H9 (cell line): ENCODE data around the gene RFX8. TPM values are rescaled to one million over a fixed set of nuclear protein-coding genes. Genes with fewer than 3 reads are reported as not detected.

ENCODE experiments used
- DNase-seq: peaks from one replicate; pipeline ENCODE4 v3.0.0-alpha.2; 2017
- H2AFZ ChIP-seq: one replicate; pipeline ENCODE4 v1.6.1; 2013; ENCODE audit warnings: mild to moderate bottlenecking, low read length, control low read depth, moderate library complexity
- H2AK5ac ChIP-seq: 2 replicates; pipeline ENCODE4 v1.6.1; 2013; ENCODE audit warnings: low read length, control low read depth, mixed read lengths; ENCODE audit not compliant: insufficient read length
- H2BK120ac ChIP-seq: one replicate; pipeline ENCODE4 v1.6.1; 2013; ENCODE audit warnings: low read depth, mild to moderate bottlenecking, low read length, control low read depth, inconsistent platforms; ENCODE audit not compliant: poor library complexity, severe bottlenecking
- H2BK12ac ChIP-seq: 2 replicates; pipeline ENCODE4 v1.6.1; 2013; ENCODE audit warnings: low read length, control low read depth, mixed read lengths, low read depth; ENCODE audit not compliant: insufficient read length
- H2BK15ac ChIP-seq: 2 replicates; pipeline ENCODE4 v1.6.1; 2013; ENCODE audit warnings: low read depth, low read length, control low read depth
- H2BK20ac ChIP-seq: one replicate; pipeline ENCODE4 v1.6.1; 2013; ENCODE audit warnings: low read depth, mild to moderate bottlenecking, low read length, control low read depth, inconsistent platforms; ENCODE audit not compliant: poor library complexity, severe bottlenecking
- H2BK5ac ChIP-seq: 2 replicates; pipeline ENCODE4 v1.6.1; 2013; ENCODE audit warnings: low read length, control low read depth, mixed read lengths; ENCODE audit not compliant: insufficient read length
- H3K14ac ChIP-seq: 2 replicates; pipeline ENCODE4 v1.6.1; 2013; ENCODE audit warnings: low read length, control low read depth; ENCODE audit not compliant: insufficient read depth
- H3K18ac ChIP-seq: 2 replicates; pipeline ENCODE4 v1.6.1; 2013; ENCODE audit warnings: low read depth, mild to moderate bottlenecking, mixed read lengths, low read length, control low read depth; ENCODE audit not compliant: insufficient read length
- H3K23ac ChIP-seq: 2 replicates; pipeline ENCODE4 v1.6.1; 2013; ENCODE audit warnings: low read length, control low read depth, mixed read lengths, low read depth; ENCODE audit not compliant: insufficient read length
- H3K23me2 ChIP-seq: 2 replicates; pipeline ENCODE4 v1.6.1; 2013; ENCODE audit warnings: low read depth, mild to moderate bottlenecking, mixed read lengths, low read length, control low read depth; ENCODE audit not compliant: insufficient read length, poor library complexity, severe bottlenecking
- H3K27ac ChIP-seq: 2 replicates; pipeline ENCODE4 v1.5.1; 2013; ENCODE audit warnings: low read length, control low read depth, mixed read lengths, low read depth; ENCODE audit not compliant: insufficient read length
- H3K27me3 ChIP-seq: 2 replicates; pipeline ENCODE4 v1.6.1; 2013; ENCODE audit warnings: low read length, control low read depth, inconsistent platforms; ENCODE audit not compliant: insufficient read depth
- H3K4ac ChIP-seq: 2 replicates; pipeline ENCODE4 v1.6.1; 2013; ENCODE audit warnings: low read depth, mild to moderate bottlenecking, control low read depth, inconsistent platforms, low read length, moderate library complexity
- H3K4me1 ChIP-seq: 2 replicates; pipeline ENCODE4 v1.6.1; 2013; ENCODE audit warnings: low read length, control low read depth, inconsistent platforms; ENCODE audit not compliant: insufficient read depth
- H3K4me2 ChIP-seq: 2 replicates; pipeline ENCODE4 v1.6.1; 2013; ENCODE audit warnings: low read length, control low read depth, mixed read lengths; ENCODE audit not compliant: insufficient read length, insufficient read depth
- H3K56ac ChIP-seq: 2 replicates; pipeline ENCODE4 v1.6.1; 2013; ENCODE audit warnings: low read depth, mild to moderate bottlenecking, mixed read lengths, low read length, control low read depth; ENCODE audit not compliant: insufficient read length
- H3K79me1 ChIP-seq: 2 replicates; pipeline ENCODE4 v1.6.1; 2013; ENCODE audit warnings: low read depth, mild to moderate bottlenecking, moderate library complexity, low read length, control low read depth, inconsistent platforms; ENCODE audit not compliant: insufficient read depth, poor library complexity, severe bottlenecking
- H3K79me2 ChIP-seq: 2 replicates; pipeline ENCODE4 v1.6.1; 2013; ENCODE audit warnings: low read length, control low read depth, inconsistent platforms; ENCODE audit not compliant: insufficient read depth
- H3K9ac ChIP-seq: 2 replicates; pipeline ENCODE4 v1.6.1; 2013; ENCODE audit warnings: low read length, control low read depth, mixed read lengths; ENCODE audit not compliant: insufficient read length; ENCODE audit errors: extremely low read depth
- H3K9me3 ChIP-seq: one replicate; pipeline ENCODE4 v1.6.1; 2013; ENCODE audit warnings: low read depth, low read length, inconsistent platforms; ENCODE audit not compliant: control insufficient read depth
- H3T11ph ChIP-seq: one replicate; pipeline ENCODE4 v1.6.1; 2013; ENCODE audit warnings: mild to moderate bottlenecking, low read length, control low read depth, inconsistent platforms
- H4K20me1 ChIP-seq: one replicate; pipeline ENCODE4 v1.6.1; 2013; ENCODE audit not compliant: control insufficient read depth, insufficient read length, insufficient read depth
- H4K5ac ChIP-seq: 2 replicates; pipeline ENCODE4 v1.6.1; 2013; ENCODE audit warnings: low read depth, mild to moderate bottlenecking, mixed read lengths, low read length, control low read depth; ENCODE audit not compliant: insufficient read length
- H4K8ac ChIP-seq: replicated peaks from 2 replicates; pipeline ENCODE4 v1.6.1; 2013; ENCODE audit warnings: low read length, control low read depth, mixed read lengths, low read depth; ENCODE audit not compliant: insufficient read length
- H4K91ac ChIP-seq: 2 replicates; pipeline ENCODE4 v1.6.1; 2013; ENCODE audit warnings: low read depth, mild to moderate bottlenecking, moderate library complexity, mixed read lengths, low read length, control low read depth; ENCODE audit not compliant: insufficient read length
- H3K27ac Mint-ChIP-seq, 3 experiments: 2 replicates in 2 of 3; 3 replicates in 1 of 3; pipeline ENCODE4 v1.8.0; 2020 to 2021; ENCODE audit warnings: mixed read lengths in 3 of 3, mild to moderate bottlenecking in 1 of 3, moderate library complexity in 1 of 3
- H3K27me3 Mint-ChIP-seq: 2 replicates; pipeline ENCODE4 v1.8.0; 2021; ENCODE audit warnings: low read depth, mild to moderate bottlenecking, moderate library complexity, mixed read lengths
- H3K36me3 Mint-ChIP-seq, 3 experiments: 2 replicates in 2 of 3; 3 replicates in 1 of 3; pipeline ENCODE4 v1.8.0; 2020 to 2021; ENCODE audit warnings: low read depth in 3 of 3, mixed read lengths in 3 of 3; ENCODE audit not compliant: insufficient read depth in 1 of 3
- H3K4me1 Mint-ChIP-seq, 2 experiments: 2 replicates each; pipeline ENCODE4 v1.8.0; 2020; ENCODE audit warnings: mixed read lengths in 2 of 2
- H3K4me3 Mint-ChIP-seq, 2 experiments: 2 replicates in 1 of 2; 3 replicates in 1 of 2; pipeline ENCODE4 v1.8.0; 2020 to 2021; ENCODE audit warnings: mild to moderate bottlenecking in 2 of 2, mixed read lengths in 2 of 2, moderate library complexity in 1 of 2
- H3K9me3 Mint-ChIP-seq, 2 experiments: 2 replicates in 1 of 2; 3 replicates in 1 of 2; pipeline ENCODE4 v1.8.0; 2020; ENCODE audit warnings: mild to moderate bottlenecking in 2 of 2, mixed read lengths in 2 of 2, moderate library complexity in 1 of 2
- WGBS: extraction: QIAGEN DNeasy Blood & Tissue Kit; methylation state at CpG from one replicate; pipeline ENCODE4 v1.1.7; 2013; ENCODE audit warnings: missing lambda C conversion rate, low lambda C conversion rate, mixed read lengths; ENCODE audit not compliant: insufficient read length; ENCODE audit errors: extremely low coverage; 5-methylcytosine and 5-hydroxymethylcytosine counted together
- total RNA-seq: library from RNA; stranded (reverse); gene quantifications from 2 replicates; pipeline ENCODE4 v1.2.1, GENCODE V29; 2021
- TF ChIP-seq, protein P1 (sequence below): fragments of 200-600 bp; sonication (generic); conservative IDR thresholded peaks from 3 replicates; pipeline ENCODE4 v1.8.0; 2021; ENCODE audit warnings: antibody characterized with exemption, mild to moderate bottlenecking

RFX8 gene
- total RNA-seq, 1 experiment from 2014 or later: 0.22 TPM

GRCh38 chr2:101463911-101464641, 10.8 kb downstream of the RFX8 start:
- Histone ChIP-seq H3K23ac (no peak overlapping the region), H3K9ac (no peak overlapping the region), H2BK20ac (no peak overlapping the region), H3K4ac (no peak overlapping the region), H3K23me2 (no peaks in the 10 kb centered on the region), H3T11ph (no peak overlapping the region), H2BK12ac (no peak overlapping the region), H2AFZ (no peak overlapping the region), H4K20me1 (no peaks in the 10 kb centered on the region), H3K27me3 (no peaks in the 10 kb centered on the region), H3K14ac (no peak overlapping the region), H3K4me1 (peaks cover 8% of the 10 kb centered on the region; the same call in 1 of the 2 replicates), H3K9me3 (no peaks in the 10 kb centered on the region), H3K56ac (no peak overlapping the region), H2BK15ac (no peak overlapping the region), H4K91ac (no peak overlapping the region), H2AK5ac (no peak overlapping the region), H2BK5ac (no peak overlapping the region), H4K8ac (no peak overlapping the region), H3K79me1 (no peaks in the 10 kb centered on the region), H3K4me2 (no peak overlapping the region), H3K18ac (no peak overlapping the region), H2BK120ac (no peak overlapping the region), H4K5ac (no peak overlapping the region), H3K79me2 (no peaks in the 10 kb centered on the region), H3K27ac (no peak overlapping the region)
- Mint-ChIP-seq H3K27ac (peak overlapping the region in 1 of 3 experiments; percentile 42; a peak in 1 of 7 replicates), H3K36me3 (no peaks in the 10 kb centered on the region), H3K27me3 (0 out of 2 replicates have a peak, but pooled peaks cover 3% of the 10 kb centered on the region), H3K4me1 (peaks cover 30 to 31% of the 10 kb centered on the region in 2 experiments), H3K4me3 (no peak overlapping the region), H3K9me3 (no peaks in the 10 kb centered on the region)
- TF ChIP-seq, protein P1, sequence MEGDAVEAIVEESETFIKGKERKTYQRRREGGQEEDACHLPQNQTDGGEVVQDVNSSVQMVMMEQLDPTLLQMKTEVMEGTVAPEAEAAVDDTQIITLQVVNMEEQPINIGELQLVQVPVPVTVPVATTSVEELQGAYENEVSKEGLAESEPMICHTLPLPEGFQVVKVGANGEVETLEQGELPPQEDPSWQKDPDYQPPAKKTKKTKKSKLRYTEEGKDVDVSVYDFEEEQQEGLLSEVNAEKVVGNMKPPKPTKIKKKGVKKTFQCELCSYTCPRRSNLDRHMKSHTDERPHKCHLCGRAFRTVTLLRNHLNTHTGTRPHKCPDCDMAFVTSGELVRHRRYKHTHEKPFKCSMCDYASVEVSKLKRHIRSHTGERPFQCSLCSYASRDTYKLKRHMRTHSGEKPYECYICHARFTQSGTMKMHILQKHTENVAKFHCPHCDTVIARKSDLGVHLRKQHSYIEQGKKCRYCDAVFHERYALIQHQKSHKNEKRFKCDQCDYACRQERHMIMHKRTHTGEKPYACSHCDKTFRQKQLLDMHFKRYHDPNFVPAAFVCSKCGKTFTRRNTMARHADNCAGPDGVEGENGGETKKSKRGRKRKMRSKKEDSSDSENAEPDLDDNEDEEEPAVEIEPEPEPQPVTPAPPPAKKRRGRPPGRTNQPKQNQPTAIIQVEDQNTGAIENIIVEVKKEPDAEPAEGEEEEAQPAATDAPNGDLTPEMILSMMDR: no peak
- DNase-seq: no peak
- no CpG with 5 or more reads among the region's 11 CpGs for WGBS
